Measurements from ENCODE around the gene ADAMTS16.

DNA sequence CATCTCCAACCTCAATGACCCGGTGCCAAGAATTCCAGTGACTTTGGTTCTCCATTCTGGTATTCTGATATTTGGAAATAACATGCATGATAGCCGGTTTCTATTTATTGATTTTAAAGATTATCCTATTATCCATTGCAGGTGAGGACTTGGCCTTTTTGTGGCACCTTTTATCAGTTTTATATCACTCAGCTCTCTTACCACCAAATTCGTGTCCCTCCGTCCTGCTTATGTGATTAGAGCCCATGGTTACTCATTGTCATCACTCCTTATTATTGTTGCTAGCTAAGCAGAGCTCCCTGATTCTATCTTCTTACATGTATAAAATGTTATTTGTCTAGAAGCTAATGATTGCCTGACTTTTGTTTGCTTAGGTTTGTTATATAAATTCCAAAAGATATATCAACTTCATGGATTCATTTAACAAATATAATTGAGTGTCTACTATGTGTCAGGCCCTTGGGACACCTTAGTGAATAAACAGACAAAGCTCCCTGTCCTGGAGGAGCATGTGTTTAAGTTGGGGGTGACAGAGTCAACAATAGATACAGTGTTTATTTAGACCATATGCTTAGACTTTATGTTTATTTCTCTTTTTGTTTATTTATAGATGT is 138.2 kb downstream of the ADAMTS16 start:
- TF ChIP-seq POLR2AphosphoS5 (IDR thresholded peaks at IDR 0.05) (no peak), POLR2A (IDR thresholded peaks at IDR 0.05) (no peak)
- TF ChIP-seq, protein P1, sequence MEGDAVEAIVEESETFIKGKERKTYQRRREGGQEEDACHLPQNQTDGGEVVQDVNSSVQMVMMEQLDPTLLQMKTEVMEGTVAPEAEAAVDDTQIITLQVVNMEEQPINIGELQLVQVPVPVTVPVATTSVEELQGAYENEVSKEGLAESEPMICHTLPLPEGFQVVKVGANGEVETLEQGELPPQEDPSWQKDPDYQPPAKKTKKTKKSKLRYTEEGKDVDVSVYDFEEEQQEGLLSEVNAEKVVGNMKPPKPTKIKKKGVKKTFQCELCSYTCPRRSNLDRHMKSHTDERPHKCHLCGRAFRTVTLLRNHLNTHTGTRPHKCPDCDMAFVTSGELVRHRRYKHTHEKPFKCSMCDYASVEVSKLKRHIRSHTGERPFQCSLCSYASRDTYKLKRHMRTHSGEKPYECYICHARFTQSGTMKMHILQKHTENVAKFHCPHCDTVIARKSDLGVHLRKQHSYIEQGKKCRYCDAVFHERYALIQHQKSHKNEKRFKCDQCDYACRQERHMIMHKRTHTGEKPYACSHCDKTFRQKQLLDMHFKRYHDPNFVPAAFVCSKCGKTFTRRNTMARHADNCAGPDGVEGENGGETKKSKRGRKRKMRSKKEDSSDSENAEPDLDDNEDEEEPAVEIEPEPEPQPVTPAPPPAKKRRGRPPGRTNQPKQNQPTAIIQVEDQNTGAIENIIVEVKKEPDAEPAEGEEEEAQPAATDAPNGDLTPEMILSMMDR (IDR thresholded peaks at IDR 0.05), result no peak
